GM12873 (cell line): Measurements from ENCODE around the gene LMNTD2.

Experiments used
- CTCF ChIP-seq: IDR thresholded peaks from 2 replicates; pipeline ENCODE4 v1.5.1; 2012; ENCODE audit warnings: low read depth, mild to moderate bottlenecking, moderate library complexity, low read length, control low read depth; ENCODE audit not compliant: insufficient read depth; ENCODE audit errors: missing control alignments

Gene LMNTD2

GRCh38 chr11:593347-593746 lies 32.8 kb upstream of the LMNTD2 start:
- no peak for TF ChIP-seq CTCF

- no peak for TF ChIP-seq CTCF
Observed at GRCh38 chr11:592918-593317, 32.4 kb upstream of the LMNTD2 start.

GRCh38 chr11:592501-592900 lies 32.0 kb upstream of the LMNTD2 start:
- TF ChIP-seq CTCF, result no peak

- no peak for TF ChIP-seq CTCF
Observed at GRCh38 chr11:590997-591396, 30.5 kb upstream of the LMNTD2 start.

GRCh38 chr11:589798-590197 lies 29.3 kb upstream of the LMNTD2 start:
- TF ChIP-seq CTCF, result no peak

GRCh38 chr11:587978-588380 lies 27.4 kb upstream of the LMNTD2 start:
- TF ChIP-seq CTCF, result no peak

- no peak for TF ChIP-seq CTCF
Observed at GRCh38 chr11:587546-587945, 27.0 kb upstream of the LMNTD2 start.
